Spleen (tissue), 11 donors: Measurements from ENCODE around the gene CACNG1. TPM values are rescaled to one million over a fixed set of nuclear protein-coding genes. Genes with fewer than 3 reads are reported as not detected.

Experiments used
- DNase-seq: peaks from one replicate; pipeline ENCODE4 v3.0.0-alpha.2; 2020
- H3K27ac ChIP-seq, 8 donors: fragments of 200-600 bp; sonication (generic) in 7 of 8; 1 replicate in 4 of 8; 2 replicates in 4 of 8; pipeline versions ENCODE4 v1.5.0 to v1.8.0; 2016 to 2021; ENCODE audit warnings: inconsistent platforms in 4 of 8, mild to moderate bottlenecking in 4 of 8, moderate library complexity in 1 of 8
- H3K27me3 ChIP-seq, 7 donors: fragments of 200-600 bp; sonication (generic) in 6 of 7; replicated peaks in 1 of 7; 1 replicate in 4 of 7; 2 replicates in 3 of 7; pipeline versions ENCODE4 v1.5.0 to v1.8.0; 2016 to 2021; ENCODE audit warnings: inconsistent platforms in 3 of 7, mild to moderate bottlenecking in 1 of 7
- H3K36me3 ChIP-seq, 6 donors: fragments of 200-600 bp; sonication (generic) in 5 of 6; 1 replicate in 4 of 6; 2 replicates in 2 of 6; pipeline versions ENCODE4 v1.5.0 to v1.8.0; 2016 to 2021; ENCODE audit warnings: inconsistent platforms in 2 of 6
- H3K4me1 ChIP-seq, 6 donors: fragments of 200-600 bp; sonication (generic) in 5 of 6; 1 replicate in 3 of 6; 2 replicates in 3 of 6; pipeline versions ENCODE4 v1.5.0 to v1.8.0; 2016 to 2021; ENCODE audit warnings: inconsistent platforms in 3 of 6
- H3K4me3 ChIP-seq, 8 donors: fragments of 200-600 bp; sonication (generic) in 7 of 8; 1 replicate in 4 of 8; 2 replicates in 4 of 8; pipeline versions ENCODE4 v1.5.0 to v1.8.0; 2016 to 2021; ENCODE audit warnings: inconsistent platforms in 4 of 8, mild to moderate bottlenecking in 4 of 8, moderate library complexity in 2 of 8
- H3K9me3 ChIP-seq, 8 donors: fragments of 200-600 bp; sonication (generic) in 7 of 8; 1 replicate in 4 of 8; 2 replicates in 4 of 8; pipeline versions ENCODE4 v1.5.0 to v1.8.0; 2016 to 2021; ENCODE audit warnings: inconsistent platforms in 4 of 8
- CTCF ChIP-seq, 11 experiments: fragments of 200-600 bp in 7 of 11; fragments of 450-650 bp in 4 of 11; sonication (generic) in 4 of 11; IDR thresholded peaks in 8 of 11; conservative IDR thresholded peaks in 3 of 11; 1 replicate in 7 of 11; 2 replicates in 4 of 11; pipeline versions ENCODE4 v1.4.0 to v1.8.0; 2016 to 2021; ENCODE audit warnings: antibody characterized with exemption in 11 of 11, inconsistent platforms in 4 of 11, mild to moderate bottlenecking in 1 of 11
- POLR2A ChIP-seq, 3 donors: fragments of 450-650 bp; IDR thresholded peaks; one replicate each; pipeline ENCODE4 v1.5.1; 2017; ENCODE audit warnings: antibody characterized with exemption in 3 of 3, mild to moderate bottlenecking in 1 of 3
- POLR2AphosphoS5 ChIP-seq, 3 donors: sonication (generic); formaldehyde crosslinking; IDR thresholded peaks; one replicate each; pipeline ENCODE4 v1.5.1; 2017; ENCODE audit warnings: antibody characterized with exemption in 3 of 3
- WGBS, 5 donors: extraction: QIAGEN DNeasy Blood & Tissue Kit in 3 of 5; methylation state at CpG; one replicate each; pipeline versions ENCODE4 v1.1.5 to v1.1.7; 2013 to 2018; 5-methylcytosine and 5-hydroxymethylcytosine counted together
- intact Hi-C: fragments of 100-400 bp; cut with DNase I; formaldehyde crosslinking; loops from one replicate; pipeline ENCODE4 v1.15.0; 2023; ENCODE audit warnings: low total_unique reads
- polyA plus RNA-seq, 3 donors: library from polyadenylated mRNA; stranded (reverse); fragments of 200-250 nt; gene quantifications; one replicate each; pipeline ENCODE4 v1.2.1, GENCODE V29; 2013
- total RNA-seq, 7 donors: library from RNA; depleted of rRNA in 3 of 7; stranded (reverse); fragments of >200 nt in 3 of 7; fragmentation: NEBNext Ultra II Directional in 4 of 7; extraction: Animal tissue kit (Norgen Biotek cat#: 25700) in 4 of 7; gene quantifications; one replicate each; pipeline versions ENCODE4 v1.1.0 to v1.2.1, GENCODE V29; 2016 to 2021
- donor health status: healthy with polysubstance abuse.
- donor health status: DM: no; HTN: no; CAD: no; lungs with moderate emphysema.
- donor health status: DM: no; HTN: no; CAD: no.
- donor health status: Bipolar disorder and iron deficiency.
- donor health status: healthy.
- donor health status: DM: no; HTN: no; CAD: no.
- donor health status: DM: yes; HTN: yes; CAD: no.

CACNG1 gene
- total and polyA plus RNA-seq, 10 donors = not detected

GRCh38 chr17:67047382-67047781, 3.0 kb downstream of the CACNG1 start:
- no peak overlapping the region for H3K4me3 ChIP-seq
- H3K27ac ChIP-seq = no peak overlapping the region
- intact Hi-C loops = no loop called here
- H3K9me3 ChIP-seq = peaks cover 3 to 45% (median 33%) of the 10 kb centered on the region in 8 donors
- H3K36me3 ChIP-seq = no peaks in the 10 kb centered on the region
- no peaks in the 10 kb centered on the region for H3K4me1 ChIP-seq
- no peak for DNase-seq
- H3K27me3 ChIP-seq = no peaks in the 10 kb centered on the region
- 39 to 80% (median 71%) methylated on average over 1 of the region's 1 CpG for WGBS, 5 donors
- TF ChIP-seq CTCF (IDR thresholded peaks at IDR 0.05 in 8 of 11, conservative IDR thresholded peaks at IDR 0.05 in 3 of 11) (no peak), POLR2A (IDR thresholded peaks at IDR 0.05) (no peak), POLR2AphosphoS5 (IDR thresholded peaks at IDR 0.05) (no peak)

- no peak for DNase-seq
- no peak overlapping the region for H3K27ac ChIP-seq
- H3K4me3 ChIP-seq = no peak overlapping the region
- no peaks in the 10 kb centered on the region for H3K27me3 ChIP-seq
- intact Hi-C loops = no loop called here
- no peak for TF ChIP-seq POLR2A (IDR thresholded peaks at IDR 0.05)
- no peak for TF ChIP-seq CTCF (IDR thresholded peaks at IDR 0.05 in 8 of 11, conservative IDR thresholded peaks at IDR 0.05 in 3 of 11)
- no peak for TF ChIP-seq POLR2AphosphoS5 (IDR thresholded peaks at IDR 0.05)
- peaks cover 3 to 45% (median 33%) of the 10 kb centered on the region in 8 donors for H3K9me3 ChIP-seq
- 76 to 81% (median 80%) methylated on average over 5 of the region's 5 CpGs for WGBS, 5 donors
- no peaks in the 10 kb centered on the region for H3K36me3 ChIP-seq
- no peaks in the 10 kb centered on the region for H3K4me1 ChIP-seq
These were observed 4.8 kb downstream of the CACNG1 start for GRCh38 chr17:67049025-67049739.

GRCh38 chr17:67050066-67050465, 5.7 kb downstream of the CACNG1 start:
- H3K4me3 ChIP-seq = no peak overlapping the region
- no peaks in the 10 kb centered on the region for H3K27me3 ChIP-seq
- intact Hi-C loops = no loop called here
- H3K36me3 ChIP-seq = no peaks in the 10 kb centered on the region
- TF ChIP-seq POLR2A (IDR thresholded peaks at IDR 0.05) (no peak), POLR2AphosphoS5 (IDR thresholded peaks at IDR 0.05) (no peak), CTCF (IDR thresholded peaks at IDR 0.05 in 8 of 11, conservative IDR thresholded peaks at IDR 0.05 in 3 of 11) (no peak)
- no peaks in the 10 kb centered on the region for H3K4me1 ChIP-seq
- peak; percentile 21 for DNase-seq
- WGBS, 5 donors = 93 to 100% (median 100%) methylated on average over 1 of the region's 1 CpG
- no peak overlapping the region for H3K27ac ChIP-seq
- peaks cover 3 to 45% (median 33%) of the 10 kb centered on the region in 8 donors for H3K9me3 ChIP-seq

- WGBS, 5 donors = 78 to 94% (median 85%) methylated on average over 6 of the region's 6 CpGs
- DNase-seq = peak; percentile 17
- TF ChIP-seq POLR2A (IDR thresholded peaks at IDR 0.05) = no peak
- no peaks in the 10 kb centered on the region for H3K27me3 ChIP-seq
- H3K9me3 ChIP-seq = peaks cover 3 to 45% (median 33%) of the 10 kb centered on the region in 8 donors
- H3K4me3 ChIP-seq = no peak overlapping the region
- intact Hi-C loops = no loop called here
- no peak overlapping the region for H3K27ac ChIP-seq
- no peaks in the 10 kb centered on the region for H3K36me3 ChIP-seq
- H3K4me1 ChIP-seq = no peaks in the 10 kb centered on the region
These were observed 6.3 kb downstream of the CACNG1 start for GRCh38 chr17:67050471-67051154.
